Fibroblast of skin of abdomen (primary cell): ENCODE results near the gene LSM14A.

Source experiments
- DNase-seq: peaks from one replicate; pipeline ENCODE4 v3.0.0-alpha.2; 2013

Gene LSM14A

GRCh38 chr19:34259367-34260095 lies 87.2 kb downstream of the LSM14A start:
- DNase-seq: no peak

GRCh38 chr19:34260771-34261173 lies 88.5 kb downstream of the LSM14A start:
- peak; percentile 65 for DNase-seq

GRCh38 chr19:34261334-34262109 lies 89.2 kb downstream of the LSM14A start:
- no peak for DNase-seq

GRCh38 chr19:34263745-34264237 lies 91.5 kb downstream of the LSM14A start:
- no peak for DNase-seq

- no peak for DNase-seq
Measured at GRCh38 chr19:34265221-34265650, 92.9 kb downstream of the LSM14A start.

GRCh38 chr19:34269081-34269480 lies 96.8 kb downstream of the LSM14A start:
- no peak for DNase-seq

- DNase-seq: no peak
Measured at GRCh38 chr19:34269489-34269888, 97.2 kb downstream of the LSM14A start.

- peak; percentile 60 for DNase-seq
Measured at GRCh38 chr19:34269968-34270621, 97.8 kb downstream of the LSM14A start.

GRCh38 chr19:34273121-34273520 lies 100.8 kb downstream of the LSM14A start:
- no peak for DNase-seq

GRCh38 chr19:34274284-34274826 lies 102.1 kb downstream of the LSM14A start:
- DNase-seq: no peak

GRCh38 chr19:34274827-34275625 lies 102.7 kb downstream of the LSM14A start:
- peak; percentile 98 for DNase-seq

- no peak for DNase-seq
Measured at GRCh38 chr19:34275705-34276104, 103.4 kb downstream of the LSM14A start.

GRCh38 chr19:34276614-34277013 lies 104.3 kb downstream of the LSM14A start:
- no peak for DNase-seq

GRCh38 chr19:34277244-34277643 lies 104.9 kb downstream of the LSM14A start:
- no peak for DNase-seq

GRCh38 chr19:34278783-34279182 lies 106.5 kb downstream of the LSM14A start:
- no peak for DNase-seq
